ENCODE measurements around the gene PPP3CA.

Gene PPP3CA

DNA sequence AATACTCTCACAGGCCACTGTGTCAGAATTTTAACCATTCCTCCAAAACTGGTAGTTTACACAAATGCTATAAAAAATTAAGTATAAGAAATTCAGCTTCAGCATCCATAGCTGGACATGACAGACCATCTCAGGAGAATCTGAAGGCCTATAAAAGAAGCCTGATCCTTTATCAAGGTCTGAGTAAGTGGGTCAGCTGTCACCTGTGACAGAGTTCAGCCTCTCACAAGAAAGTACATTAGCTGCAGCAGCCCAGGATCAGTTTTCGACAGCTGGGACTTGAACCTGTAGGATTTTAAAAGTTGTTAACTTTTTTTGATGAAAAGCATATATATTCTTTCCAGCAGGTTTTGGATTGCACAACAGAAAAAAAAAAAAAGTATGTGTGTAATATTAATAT is 60.7 kb downstream of the PPP3CA start:
- DNase-seq, result no peak

DNA sequence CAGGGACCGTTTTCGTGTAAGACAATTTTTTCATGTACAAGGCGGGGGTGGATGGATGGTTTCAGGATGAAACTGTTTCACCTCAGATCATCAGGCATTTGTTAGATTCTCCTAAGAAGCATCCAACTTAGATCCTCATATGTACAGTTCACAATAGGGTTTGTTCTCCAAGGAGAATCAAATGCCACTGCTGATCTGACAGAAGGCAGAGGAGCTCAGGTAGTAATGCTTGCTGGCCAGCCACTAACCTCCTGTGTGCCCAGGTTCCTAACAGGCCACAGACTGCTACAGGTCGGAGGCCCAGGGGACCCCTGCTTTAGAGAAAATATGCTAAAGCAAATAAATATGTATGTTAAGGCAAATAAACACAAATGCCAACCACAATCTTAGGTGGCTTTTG is 61.3 kb downstream of the PPP3CA start:
- DNase-seq, result no peak

DNA sequence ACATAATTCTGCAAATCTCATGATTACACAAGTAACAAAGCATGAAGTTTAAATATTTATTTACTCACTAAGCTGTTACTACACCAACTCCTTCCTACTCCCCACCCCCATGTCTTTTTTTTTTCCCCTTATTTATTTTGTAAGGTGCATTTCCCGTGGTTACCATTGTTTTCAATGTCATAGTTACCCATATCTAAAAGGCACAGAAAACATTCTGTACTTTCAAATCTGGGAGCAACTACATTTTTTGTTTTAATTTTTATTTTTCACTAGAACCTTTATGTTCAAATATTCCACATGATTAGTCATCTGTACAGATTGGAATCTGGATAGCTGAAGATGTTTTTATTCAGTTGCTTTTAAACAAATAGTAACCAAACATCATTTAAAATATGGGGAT is 62.8 kb downstream of the PPP3CA start:
- no peak for DNase-seq

DNA sequence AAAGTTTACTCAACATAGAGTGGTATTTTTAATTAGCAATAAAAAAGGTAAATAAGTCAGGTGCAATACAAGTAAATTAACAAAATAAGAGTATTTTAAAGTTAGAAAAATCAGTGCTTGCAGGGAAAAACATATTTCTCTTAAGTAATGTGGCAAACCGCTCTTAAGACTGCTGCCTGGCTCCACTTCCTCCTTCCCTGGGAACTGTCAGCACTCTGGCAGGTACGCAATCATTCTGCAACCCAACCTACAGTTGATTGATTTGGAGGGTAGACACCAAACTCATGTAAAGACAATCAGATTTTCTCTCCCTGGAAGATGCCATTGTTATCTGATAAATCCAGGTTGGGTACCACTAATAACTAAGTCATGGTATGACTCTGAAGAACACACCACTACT is 63.9 kb downstream of the PPP3CA start:
- no peak for DNase-seq

DNA sequence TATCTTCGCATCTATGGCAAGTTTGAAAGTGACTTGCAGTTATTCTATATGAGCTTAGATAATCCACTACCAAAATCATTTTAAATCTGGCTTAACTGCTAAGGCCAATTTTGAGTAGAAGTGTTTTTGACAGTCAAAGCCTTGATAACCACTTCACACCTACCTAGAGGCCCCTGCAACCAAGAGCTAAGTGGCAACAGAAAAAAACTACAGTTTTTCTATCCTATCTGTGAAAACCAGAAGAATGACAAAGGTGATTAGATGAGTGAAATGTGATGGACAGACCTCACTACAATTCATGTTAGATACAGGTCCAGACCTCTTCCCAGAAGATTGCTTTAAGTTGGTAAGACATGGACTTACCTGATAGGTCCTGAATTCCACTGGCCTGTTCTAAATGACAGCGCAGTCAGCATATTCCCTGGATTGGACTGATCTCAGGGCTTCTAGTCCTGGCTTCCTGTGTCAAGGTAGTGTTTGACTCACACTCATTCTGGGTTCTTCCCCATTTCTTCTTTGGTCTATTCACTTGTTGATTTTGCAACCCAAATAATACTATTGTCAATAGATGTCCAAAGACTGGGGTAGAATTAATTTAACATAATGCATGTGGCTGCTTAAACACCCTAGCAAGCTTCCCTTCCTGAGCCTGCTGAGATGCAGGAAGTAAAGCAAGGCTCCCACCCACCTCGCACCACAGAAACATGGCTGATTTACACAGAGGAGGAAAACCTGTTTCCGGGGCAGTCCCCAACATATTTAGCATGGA is 65.1 kb downstream of the PPP3CA start:
- DNase-seq, result peak; percentile 31

DNA sequence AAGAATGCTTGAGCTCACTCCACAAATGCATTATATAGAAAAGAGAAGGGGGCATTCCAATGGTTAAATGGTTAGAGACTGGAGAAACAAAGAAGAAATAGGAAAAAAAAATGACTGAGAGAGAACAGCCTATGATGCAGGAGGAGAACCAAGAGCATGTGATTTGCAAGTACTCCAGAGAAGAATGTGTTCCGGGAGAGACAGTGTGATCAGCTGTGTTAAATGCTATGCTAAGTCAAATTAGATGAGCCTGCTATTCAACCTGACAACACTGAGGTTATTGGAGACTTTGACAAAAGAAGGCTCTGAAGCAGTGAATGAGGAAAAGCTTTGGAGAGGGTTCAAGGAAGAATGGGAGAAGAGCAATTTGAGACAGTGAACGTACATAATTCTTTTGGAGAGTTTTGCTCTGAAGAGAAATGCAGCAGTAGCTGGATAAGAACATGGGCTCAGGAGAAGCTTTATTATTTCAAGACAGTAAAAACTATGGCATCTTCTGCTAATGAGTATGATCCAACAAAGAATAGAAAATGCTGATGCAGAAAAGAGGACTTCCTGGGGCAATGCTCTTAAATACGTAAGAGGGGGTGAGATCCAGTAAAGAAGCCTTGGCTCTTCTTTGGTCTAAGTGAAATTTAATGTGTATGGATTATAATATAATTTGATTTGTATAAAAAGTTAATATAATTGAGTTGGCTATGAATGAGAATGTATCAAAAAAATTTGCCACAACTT is 66.3 kb downstream of the PPP3CA start:
- DNase-seq, result no peak

DNA sequence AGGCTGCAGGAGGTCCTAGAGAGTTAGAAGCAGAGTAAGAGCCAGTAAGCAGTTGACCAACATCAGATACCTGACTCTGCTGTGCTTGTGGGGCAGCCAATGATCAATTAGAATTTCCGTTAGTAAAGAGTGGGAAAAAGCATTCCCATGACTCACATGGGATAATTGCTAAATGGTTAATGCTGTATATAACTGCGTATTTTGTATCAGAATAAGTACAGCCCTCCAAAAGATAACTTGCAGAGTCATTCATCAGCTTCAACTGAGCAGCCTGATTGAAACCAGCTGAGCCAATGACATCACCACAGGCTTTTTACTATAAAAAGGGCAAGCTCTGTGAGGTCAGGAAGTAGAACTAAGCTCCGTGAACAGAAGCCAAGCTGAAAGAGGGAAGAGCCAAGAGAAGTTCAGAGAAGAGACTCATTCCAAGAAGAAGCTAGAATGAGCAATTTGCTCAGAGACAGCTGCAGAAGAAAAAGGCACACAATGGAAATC is 67.9 kb downstream of the PPP3CA start:
- DNase-seq, result no peak

DNA sequence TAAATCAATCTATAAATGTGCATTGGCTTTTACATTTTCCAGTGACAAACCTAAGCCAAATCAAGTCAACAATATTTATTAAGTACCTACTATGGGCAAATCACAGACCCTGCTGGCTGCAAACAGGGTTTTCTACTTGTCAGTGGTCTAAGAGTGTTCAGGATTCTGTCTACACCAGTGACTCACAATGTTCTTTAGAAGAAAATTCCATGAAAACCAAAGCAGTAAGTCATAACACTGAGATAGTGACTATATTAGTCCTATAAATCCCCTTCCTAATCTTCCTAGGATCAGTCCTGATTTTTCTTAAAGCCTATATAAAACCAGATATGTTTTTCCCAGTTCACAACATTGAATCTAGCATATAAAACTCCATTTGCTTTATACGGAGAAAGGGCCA is 69.7 kb downstream of the PPP3CA start:
- no peak for DNase-seq

DNA sequence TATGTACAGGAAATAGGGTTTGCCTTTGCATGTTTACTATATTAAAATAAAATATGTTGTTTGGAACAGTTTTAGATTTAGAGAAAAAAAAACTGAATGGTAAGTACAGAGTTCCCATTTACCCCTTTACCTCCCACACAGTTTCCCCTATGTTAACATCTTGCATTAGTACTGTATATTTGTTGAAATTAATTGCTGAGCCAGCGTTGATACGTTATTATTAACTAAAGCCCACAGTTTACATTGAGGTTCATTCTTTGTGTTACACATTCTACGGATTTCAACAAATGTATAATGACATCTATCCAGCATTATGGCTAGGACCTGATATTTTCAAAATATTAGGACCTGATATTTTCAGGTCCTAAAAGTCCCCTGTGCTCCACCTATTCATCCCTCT is 70.7 kb downstream of the PPP3CA start:
- no peak for DNase-seq

DNA sequence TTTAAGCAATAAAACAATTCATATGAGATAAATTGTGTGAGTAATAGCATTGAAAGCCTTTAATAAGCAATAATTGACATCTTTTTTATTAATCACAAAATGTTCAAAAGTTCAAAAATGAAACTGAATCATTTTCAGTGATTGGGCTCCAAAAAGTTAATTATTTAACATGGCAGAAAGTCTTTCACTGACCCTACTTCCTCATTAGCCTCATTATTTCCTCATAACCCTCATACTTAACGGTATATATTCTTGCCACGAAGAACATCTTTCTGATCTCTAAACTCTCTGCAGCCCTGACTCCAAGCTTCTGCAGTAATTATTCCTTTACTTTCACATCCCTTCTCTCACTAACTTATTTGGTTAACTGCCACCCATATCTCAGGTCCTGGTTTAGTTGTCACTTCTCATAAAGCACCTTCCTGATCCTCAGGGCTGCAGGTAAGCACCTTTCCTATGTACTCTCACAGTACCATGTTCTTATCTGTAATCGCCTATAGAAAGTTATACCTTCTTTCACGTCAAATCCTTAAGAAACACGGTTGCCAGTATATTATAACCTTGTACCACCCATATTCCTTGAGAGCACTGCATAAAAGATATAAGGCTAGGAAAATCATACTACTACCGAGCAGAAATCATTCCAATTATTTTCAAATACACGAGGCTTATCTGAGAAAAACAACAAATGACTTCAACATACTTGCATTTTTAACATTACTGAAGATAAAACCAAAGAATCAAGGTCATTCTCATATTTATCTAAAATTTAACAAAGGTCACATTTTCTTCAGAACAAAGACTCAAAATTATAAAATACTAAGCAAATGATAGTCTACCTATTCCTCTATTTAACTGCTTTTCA is 72.2 kb downstream of the PPP3CA start:
- DNase-seq, result no peak

DNA sequence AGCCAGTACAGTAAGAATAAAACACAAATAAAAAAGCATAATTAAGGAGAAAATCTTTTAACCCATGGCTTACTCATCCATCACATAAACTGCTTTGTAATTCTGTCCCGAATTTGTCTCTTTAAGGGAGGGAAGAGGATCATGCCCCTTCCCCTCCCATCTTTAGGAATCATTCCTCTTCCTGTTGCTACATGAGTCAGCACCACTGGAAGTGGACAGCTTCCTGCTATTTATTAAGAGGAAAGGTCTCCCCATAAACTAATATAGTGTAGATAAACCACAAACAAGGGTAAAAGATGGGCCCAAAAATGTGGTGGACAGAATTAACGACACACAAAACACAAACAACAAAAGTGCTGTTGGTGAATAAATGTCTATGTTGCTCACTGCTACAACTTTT is 75.8 kb downstream of the PPP3CA start:
- no peak for DNase-seq

DNA sequence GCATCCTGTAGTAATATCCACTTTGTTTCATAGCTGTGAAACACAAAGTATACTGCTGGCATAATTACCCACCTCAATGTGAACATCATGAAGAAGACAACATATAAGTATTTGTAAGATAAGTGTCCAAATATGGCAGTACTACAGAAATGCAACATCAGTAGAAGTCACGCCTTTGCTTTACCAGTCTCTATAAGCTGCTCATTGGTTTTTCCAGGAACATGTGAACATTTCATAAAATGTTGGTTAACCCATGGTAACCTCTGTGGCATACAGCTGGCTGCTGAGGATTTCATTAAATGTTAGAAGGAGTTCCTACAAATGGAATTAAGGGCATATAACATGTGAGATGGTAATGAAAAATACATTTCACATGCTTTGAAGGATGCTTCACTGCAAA is 77.6 kb downstream of the PPP3CA start:
- no peak for DNase-seq

DNA sequence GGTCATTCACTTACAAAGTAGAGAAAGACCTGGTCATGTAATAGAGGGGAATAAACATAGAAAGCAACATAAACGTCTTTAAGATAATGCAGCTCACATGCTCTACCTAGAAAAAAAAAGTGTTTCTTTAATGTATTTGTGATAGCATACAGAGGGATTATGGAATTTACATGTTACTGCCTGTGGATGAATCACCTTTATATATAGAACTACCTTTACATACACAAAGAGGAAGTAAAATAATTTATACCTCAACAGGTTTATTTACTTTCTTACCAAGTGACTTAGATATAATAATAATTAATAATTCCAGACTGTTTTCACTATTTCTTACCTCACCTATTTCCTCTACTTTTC is 81.5 kb downstream of the PPP3CA start:
- DNase-seq, result no peak

DNA sequence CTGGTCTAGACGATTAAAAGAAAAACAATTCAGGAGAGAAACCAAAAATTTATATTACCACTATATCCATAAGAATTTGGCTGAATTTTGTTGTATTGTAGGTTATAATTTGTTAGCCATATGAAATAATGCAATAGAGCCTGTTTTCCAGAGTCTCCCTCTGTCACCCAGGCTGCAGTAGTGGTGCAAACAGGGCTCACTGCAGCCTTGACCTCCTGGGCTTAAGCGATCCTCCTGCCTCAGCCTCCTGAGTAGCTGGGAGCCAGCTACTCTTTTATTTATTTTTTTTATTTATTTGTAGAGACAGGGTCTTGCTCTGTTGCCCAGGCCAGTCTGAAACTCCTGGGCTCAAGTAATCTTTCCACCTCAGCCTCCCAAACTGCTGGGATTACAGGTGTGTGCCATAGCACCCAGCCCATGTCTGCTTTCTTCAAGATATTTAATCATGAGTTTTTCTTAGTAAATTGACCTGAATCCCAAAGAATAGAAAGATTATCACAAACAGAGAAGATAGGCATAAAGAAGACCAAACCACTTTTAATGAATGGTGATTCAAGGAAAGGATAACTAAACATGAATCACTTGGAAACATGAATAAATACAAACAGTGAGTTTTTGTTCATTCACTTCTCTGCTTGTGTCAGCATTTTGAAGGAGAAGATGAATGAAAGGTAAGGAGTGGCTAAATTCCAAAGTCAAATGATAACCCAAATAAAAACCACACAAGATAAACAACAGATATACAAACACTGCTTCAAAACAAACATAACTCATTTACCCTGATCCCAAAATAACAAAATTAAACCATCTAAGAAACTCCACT is 82.1 kb downstream of the PPP3CA start:
- no peak for DNase-seq

DNA sequence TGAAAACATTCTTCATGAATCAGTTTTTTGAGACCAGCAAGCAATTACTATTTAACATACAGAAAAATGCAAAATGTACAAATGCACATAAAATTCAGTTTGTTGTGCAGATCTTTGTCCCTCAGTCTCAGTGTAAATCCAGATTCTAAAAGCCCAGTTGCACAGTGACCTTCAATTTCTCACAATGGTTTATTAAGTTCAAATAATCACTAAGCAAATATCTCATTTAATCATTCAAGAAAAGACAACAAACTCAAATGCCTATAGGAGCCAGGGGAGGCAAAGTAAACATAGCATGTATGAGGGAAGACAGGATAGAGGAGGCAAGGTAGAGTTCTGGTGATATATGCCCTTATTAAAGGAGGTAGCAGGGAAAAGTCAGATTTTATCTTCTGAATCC is 82.8 kb downstream of the PPP3CA start:
- no peak for DNase-seq

DNA sequence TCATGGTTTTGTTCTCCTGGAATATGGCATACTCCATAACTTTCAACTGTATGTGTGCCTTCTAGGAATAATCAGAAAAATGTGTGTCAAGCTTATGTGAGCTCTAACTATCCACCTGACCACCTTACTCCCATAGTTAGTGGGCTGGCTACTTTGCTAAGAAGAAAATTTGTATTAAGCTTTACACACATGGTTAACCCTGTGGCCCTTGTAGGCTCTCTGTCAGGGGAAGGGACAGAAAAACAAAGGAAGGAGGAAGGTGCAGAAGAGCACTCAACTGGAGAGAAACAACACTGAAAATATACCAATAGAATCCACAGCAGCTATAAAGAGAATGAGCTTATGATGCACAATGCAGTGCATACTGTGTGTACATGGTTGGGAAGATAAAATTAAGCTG is 84.6 kb downstream of the PPP3CA start:
- DNase-seq, result no peak

DNA sequence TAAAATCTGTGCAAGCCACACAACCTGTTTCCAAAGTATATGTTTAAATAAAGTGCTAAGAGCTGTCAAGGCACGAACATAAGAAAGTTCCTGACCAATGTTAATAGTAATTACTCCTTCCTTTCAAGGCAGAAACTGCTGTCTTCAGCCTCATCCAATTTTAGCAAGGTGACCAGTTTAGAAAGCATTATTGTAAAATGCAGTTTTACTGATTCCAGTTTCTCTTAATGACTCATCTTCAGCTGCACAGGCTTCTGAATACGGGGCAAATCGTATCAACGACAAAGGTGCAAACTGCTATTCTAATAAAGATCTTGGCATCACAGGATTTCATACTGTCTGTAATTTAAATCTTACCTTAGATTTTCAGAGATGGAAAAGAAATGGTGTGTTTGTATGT is 87.5 kb downstream of the PPP3CA start:
- DNase-seq, result no peak

DNA sequence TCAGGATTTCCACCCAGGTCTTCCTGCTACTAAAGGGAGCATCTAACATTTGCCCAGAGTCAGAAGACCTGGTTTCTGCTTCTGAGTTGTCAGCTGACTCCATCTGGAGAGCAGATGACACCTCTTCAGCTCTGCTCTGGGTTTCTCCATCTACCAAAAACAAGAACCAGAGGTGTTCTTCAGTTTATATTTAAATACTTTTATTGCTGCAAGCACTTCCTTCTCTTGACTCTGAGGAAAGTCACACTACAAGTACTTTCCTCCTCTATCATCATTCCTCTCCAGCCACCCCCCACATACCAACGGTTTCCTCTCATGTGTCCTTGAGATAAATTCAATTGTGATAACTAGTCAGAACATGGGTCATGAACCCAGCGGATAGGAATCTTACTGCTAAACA is 88.4 kb downstream of the PPP3CA start:
- no peak for DNase-seq

DNA sequence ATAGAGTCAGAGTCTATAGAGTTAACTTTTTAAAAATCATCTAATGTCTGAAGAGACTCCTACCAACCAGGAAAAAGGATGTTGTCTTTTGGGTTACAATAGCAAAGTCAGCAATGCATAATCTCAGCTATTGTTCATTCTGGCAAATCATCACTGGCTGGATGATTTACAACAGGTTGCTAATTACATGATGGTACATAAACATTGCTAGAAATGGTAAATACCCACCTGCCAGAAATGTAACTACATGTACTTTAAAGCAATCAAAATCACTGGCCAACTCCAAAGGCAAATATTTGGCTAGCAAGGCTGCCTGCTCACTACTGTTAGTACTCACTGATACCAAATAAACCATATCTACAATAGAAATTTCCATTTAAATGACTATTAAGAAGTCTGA is 91.1 kb downstream of the PPP3CA start:
- DNase-seq, result no peak

DNA sequence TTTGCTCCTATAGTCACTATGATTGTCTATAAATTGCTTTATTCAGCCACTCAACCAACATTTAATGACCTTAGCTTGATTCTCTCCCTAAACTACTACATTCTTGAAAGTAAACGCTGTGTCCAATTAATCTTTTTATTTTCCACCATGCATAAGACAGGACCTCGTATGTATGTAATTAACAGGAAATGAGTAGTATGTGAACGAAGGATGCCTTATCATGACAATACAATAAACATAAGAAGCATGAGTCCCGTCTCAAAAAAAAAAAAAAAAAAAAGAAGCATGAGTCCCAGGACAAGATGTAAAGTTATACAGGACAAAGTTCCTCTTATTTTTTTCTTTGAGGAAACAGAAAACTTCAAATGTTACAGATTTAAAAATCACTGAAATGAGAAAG is 92.5 kb downstream of the PPP3CA start:
- no peak for DNase-seq

DNA sequence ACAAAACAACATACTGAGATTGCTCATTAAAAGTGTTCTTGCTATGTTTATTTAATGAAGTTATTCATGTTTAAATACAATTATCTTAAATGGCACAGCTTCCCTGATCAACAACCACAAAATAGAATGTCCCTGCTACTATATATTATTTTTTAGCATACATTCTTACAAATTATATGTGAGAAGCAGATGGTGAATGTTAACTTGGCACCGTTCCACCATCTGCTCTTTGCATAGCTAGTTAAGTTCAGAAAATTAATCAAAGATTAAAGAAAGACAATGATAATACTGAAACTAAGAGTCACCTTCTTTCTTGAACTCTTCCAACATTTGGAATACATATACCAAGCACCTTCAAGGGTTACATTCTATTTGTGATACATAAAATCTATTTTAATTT is 94.2 kb downstream of the PPP3CA start:
- peak; percentile 2 for DNase-seq

DNA sequence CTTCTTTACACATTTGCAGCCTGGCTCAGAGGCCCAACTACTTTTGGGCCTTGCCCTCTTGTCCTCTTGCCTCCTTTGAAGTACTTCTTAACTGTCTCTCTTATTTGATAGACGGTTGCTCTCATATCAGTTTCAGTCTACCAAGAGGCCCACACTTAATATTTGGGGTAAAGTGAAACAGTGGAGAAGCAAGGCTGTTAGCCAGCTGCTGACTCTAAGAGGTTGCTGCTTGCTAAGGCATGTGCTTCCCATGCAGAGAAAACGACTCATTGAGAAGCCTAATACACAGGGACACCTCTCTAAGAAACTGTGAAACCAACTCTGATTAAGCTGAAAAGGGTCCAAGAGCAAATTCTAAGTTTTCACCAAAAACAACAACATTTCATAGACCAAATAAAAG is 94.6 kb downstream of the PPP3CA start:
- DNase-seq, result no peak

DNA sequence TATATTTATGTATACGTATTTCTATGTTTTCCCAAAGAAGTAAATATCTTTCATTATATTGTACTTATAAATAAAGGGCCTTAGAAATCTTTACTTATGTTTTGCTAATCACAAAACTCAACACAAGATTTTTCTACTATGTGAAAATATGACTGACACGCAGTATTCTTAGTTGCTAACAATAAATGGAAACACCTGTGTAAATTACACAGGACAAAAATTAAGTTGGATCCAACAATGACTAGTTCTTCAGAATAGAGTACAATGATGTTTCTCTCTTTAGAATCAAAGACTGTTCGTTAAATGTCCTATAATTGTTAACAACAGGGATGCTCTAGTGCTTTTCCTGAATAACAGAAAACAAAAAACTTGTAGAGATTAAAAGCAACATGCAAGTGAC is 96.1 kb downstream of the PPP3CA start:
- DNase-seq, result no peak
